ENCODE data around the gene WIPF3.

Gene WIPF3, protein sequence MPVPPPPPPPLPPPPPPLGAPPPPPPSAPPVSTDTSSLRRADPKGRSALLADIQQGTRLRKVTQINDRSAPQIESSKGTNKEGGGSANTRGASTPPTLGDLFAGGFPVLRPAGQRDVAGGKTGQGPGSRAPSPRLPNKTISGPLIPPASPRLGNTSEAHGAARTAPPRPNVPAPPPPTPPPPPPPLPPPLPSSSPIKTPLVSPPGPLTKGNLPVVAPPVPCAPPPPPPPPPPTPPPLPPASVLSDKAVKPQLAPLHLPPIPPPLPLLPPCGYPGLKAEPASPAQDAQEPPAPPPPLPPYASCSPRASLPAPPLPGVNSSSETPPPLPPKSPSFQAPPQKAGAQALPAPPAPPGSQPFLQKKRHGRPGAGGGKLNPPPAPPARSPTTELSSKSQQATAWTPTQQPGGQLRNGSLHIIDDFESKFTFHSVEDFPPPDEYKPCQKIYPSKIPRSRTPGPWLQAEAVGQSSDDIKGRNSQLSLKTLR

DNA sequence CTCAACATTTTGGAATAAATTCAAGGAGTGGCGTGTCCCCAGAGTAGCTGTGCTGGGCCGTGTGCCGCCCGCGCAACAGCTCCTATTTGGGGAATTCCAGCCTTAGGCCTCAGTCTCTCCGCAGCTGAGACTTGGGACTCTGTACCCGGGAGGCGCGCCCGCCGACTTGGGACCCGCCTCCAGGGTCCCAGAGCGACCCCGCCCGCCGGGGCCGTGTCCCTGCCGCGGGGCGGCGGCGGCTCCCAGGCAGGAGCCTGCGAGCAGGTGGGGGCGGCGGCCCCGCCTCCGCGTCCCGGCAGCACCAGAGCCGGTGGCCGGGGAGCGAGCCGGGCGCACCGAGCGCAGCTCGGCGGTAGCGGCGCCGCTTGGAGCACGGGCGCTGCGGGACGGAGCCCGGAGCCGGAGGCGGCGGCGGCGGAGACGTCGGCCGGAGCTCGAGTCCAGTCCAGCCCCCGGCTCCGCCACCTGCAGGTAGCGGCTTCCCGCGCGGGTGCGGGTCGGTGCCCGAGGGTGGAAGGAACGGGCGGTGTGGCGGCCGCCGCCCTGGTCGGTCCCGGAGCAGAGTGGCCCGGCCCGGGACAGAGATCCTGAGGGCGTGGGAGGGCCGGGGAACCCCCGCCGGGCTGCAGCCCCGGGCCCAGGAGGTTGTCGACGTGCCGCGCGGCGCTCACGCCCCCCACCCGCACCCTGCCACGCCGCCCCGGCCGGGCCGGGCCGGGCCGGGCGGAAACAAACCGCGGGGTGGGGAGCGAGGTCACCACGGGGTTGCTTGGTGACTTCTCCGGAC lies at the start of gene WIPF3:
Gene WIPF3, plus strand, starts transcription at position 301 of the 787 bp plus-strand sequence. CDS start 28,217 bp downstream, outside the sequence.
- DNase-seq (ENCODE audit: low read depth in 2 of 2) = no peak

DNA sequence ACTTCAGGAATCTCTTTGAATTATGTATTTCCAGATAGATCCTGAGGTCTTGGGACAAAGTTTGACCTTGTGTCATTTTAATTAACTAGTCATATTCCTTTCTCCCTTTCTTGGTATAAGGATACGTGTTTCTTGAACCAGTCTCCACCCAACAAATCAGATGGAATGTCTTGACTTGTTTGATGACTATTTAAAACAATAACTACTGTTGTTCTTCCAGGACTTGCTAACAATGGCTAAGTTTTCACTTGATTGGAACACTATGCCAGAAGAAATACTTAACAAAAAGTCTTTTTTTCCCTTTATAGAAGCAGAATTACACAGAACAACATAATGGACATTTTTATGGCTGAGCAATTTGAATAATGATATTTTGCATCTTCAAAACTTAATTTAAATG lies 43.0 kb upstream of the WIPF3 start:
- no peak for DNase-seq (ENCODE audit: low read depth in 2 of 2)

DNA sequence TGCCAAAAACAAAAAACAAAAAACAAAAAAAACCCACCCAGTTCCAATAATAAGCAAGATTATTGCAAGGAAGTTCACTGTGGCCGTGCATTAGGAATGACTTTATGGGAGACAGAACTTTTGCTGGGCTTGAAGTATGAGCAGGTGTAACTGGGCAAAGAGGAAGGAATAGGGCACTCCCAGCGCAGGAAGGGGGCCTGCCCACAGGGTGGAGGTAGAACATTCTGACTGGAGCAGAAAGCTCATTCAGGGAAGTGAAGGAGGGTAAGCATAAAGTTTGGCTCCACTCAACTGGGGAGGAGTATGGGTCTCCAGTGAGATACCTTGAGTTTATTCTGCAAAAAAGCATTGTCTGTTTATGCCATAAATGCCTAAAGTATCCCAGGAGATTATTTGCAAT lies 42.1 kb upstream of the WIPF3 start:
- no peak for DNase-seq (ENCODE audit: low read depth in 2 of 2)

- no peak for DNase-seq (ENCODE audit: low read depth in 2 of 2)
Observed at GRCh38 chr7:29765490-29765889, 40.8 kb upstream of the WIPF3 start.

DNA sequence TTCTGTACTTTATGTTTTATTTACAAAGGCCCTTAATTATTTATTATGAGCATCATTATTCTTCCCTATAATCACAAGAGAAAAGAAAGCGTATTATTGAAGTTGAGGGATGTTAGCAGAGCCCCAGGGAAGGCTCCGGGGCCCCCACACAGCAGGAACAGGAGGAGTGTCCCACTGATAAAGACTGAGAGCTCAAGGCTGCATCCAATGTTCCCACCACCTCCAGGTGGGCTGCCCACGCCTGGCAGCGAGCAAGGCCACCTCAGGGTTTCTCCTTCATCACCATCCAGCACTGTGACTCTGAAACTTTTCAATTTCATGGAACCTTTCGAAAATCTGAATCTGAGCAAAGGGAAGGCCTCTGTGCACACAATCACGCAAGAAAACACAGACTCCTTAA lies 35.9 kb upstream of the WIPF3 start:
- no peak for DNase-seq (ENCODE audit: low read depth in 2 of 2)

GRCh38 chr7:29771081-29771816 lies 35.1 kb upstream of the WIPF3 start:
- DNase-seq (ENCODE audit: low read depth in 2 of 2) = no peak

DNA sequence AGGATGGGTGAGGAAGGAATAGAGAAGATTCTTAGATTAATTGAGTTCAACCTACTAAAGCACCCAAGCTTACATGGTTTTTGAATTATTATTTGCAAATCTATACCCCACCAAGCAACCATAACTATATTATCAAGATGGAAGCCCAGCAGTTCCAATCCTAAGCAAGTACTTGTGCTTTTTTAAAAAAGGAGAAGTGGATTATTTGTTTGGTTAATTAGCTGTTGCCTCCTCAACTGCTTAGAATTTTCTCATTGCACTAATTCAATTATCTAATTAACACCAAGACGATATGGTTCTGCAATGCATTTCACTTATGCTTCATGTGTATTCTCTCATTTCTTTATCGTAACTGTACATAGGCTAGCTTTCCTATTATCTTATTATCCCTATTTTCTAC lies 27.3 kb upstream of the WIPF3 start:
- no peak for DNase-seq (ENCODE audit: low read depth in 2 of 2)

DNA sequence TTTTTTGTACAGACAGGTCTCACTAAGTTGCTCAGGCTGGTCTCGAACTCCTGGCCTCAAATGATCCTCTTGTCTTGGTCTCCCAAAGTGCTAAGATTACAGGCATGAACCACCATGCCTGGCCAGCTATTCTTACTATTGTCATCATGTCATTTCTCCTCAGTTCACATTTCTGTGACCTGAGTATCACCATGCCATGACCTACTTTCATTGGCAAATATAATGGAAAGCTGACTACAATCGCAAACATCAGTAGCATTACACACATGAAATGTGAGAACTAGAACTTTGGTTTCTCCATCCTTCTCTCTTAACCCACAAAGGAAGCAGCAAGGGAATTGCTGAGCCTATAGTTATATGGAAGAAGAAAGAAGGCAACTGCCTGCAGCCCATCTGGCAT lies 26.0 kb upstream of the WIPF3 start:
- DNase-seq (ENCODE audit: low read depth in 2 of 2) = no peak

GRCh38 chr7:29783671-29784070 lies 22.6 kb upstream of the WIPF3 start:
- no peak for DNase-seq (ENCODE audit: low read depth in 2 of 2)

GRCh38 chr7:29793507-29793906 lies 12.8 kb upstream of the WIPF3 start:
- no peak for DNase-seq (ENCODE audit: low read depth in 2 of 2)

DNA sequence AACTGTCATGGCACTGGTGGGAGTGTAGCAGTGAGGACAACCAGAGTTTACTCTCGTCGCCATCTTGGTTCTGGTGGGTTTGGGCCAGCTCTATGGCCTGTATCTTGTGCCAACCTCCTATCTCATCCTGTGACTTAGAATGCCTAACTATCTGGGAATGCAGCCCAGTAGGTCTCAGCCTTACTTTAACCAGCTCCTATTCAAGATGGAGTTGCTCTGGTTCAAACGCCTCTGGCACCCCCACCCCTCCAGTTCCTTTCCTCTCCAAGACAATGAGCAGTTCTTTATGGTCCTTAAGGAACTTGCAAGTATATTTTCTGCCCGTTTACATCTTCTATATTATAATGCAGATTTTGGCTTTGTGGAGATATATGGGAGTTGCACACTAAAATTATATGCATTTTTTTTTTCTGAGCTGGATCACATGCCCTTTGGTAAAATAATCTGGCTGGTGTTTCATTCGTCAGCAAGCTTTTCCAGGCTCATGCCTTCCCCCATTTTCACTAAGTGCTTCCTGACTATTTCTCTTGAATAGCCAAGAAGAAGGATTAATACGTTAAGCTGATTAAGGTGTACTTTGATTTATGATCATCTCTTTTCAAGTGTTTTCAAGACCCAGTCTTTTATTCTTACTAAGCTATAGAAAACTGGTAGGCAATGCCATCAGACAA lies 11.2 kb upstream of the WIPF3 start:
- no peak for DNase-seq (ENCODE audit: low read depth in 2 of 2)

- no peak for DNase-seq (ENCODE audit: low read depth in 2 of 2)
Observed at GRCh38 chr7:29795696-29796580, 10.4 kb upstream of the WIPF3 start.

- DNase-seq (ENCODE audit: low read depth in 2 of 2) = no peak
Observed at GRCh38 chr7:29797112-29797944, 9.0 kb upstream of the WIPF3 start.

DNA sequence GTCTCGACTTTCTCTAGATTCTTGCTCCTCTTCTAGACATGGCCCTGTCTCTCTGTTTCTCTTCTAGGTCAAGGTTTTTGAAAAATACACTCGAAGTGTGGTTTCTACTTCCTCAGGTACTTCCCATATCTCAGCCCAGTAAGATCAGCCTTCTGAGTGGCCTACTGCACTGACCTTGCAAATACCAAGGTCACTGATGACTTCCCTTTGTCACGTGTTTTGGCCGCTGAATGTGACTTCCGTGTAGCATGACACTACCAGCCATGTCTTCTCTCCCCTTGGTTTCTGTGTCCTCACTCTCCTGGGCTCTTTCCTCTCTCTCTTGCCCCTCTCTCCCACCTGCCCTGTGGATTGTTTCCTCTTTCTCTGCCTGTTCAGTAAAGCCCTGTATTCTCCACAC lies 7.9 kb upstream of the WIPF3 start:
- DNase-seq (ENCODE audit: low read depth in 2 of 2) = no peak

GRCh38 chr7:29801929-29802328 lies 4.4 kb upstream of the WIPF3 start:
- no peak for DNase-seq (ENCODE audit: low read depth in 2 of 2)

DNA sequence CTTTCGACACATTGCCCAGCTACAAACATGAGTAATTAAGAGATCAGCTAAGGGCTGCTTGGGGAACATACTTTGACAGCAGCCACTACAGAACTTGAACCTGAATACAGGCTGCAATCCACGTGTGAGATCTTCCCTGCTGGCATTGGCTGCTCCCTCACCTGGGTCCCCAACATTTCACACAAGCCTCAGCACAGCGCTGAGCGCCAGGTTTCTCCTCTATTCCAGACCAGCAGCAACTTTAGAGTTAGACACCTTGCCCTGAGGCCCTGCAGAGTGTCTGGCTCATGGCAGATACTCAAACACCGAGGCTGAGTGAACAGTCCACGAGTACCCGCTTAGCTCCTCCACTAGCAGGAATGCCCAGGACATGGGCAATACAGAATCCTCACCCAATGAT lies 1.3 kb upstream of the WIPF3 start:
- no peak for DNase-seq (ENCODE audit: low read depth in 2 of 2)

- DNase-seq (ENCODE audit: low read depth in 2 of 2) = no peak
Observed at GRCh38 chr7:29805886-29806207, 461 bp upstream of the WIPF3 start.

DNA sequence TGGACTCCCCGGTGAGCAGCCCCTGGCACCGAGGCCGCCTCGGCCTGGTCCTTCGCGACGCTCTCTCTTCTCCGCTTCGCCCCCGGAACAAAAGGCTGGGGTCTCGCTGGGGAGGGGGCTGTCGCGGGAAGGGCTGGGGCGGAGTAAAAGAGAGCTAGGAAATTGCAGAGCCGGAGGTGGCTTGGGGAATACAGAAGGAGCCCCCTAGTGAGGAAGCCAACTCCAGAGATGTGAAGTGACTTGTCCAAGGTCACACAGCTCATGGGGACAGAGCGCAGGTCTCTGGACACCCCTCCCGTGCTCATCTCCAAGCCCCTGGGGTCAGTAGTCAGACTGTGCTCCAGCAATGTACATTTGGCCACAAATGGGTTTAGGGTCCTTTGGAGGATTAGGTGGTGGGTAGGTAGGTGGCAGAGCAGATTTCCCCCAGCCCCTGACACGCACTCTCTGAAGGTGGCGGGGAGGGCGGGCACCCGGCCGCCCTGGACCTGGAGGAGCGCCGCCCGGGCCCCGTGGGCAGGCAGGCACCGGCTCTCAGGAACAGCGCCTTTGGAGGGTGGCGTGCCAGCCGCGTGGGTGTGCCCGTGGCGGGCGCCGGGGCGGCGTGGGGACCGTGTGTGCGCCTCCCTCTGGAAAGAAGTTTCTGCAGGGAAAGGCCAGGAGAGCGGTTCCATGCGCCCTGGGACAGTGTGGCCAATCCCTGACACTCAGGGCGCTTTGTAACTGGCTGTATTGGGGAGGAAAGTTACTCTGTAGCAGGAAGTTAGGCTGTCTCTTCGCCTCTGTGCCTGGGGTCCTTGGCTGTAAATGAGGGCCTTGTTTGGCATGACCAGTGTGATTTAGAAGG lies 910 bp downstream of the WIPF3 start:
- no peak for DNase-seq (ENCODE audit: low read depth in 2 of 2)

Data from fibroblast of skin of left biceps (primary cell).